Panc1 (cell line): Measurements from ENCODE around the gene ZSWIM3.

Experiments
- CTCF ChIP-seq: fragments of 450-650 bp; IDR thresholded peaks from 2 replicates; pipeline ENCODE4 v1.5.1; 2017; ENCODE audit warnings: mild to moderate bottlenecking
- POLR2AphosphoS5 ChIP-seq: IDR thresholded peaks from 2 replicates; pipeline ENCODE4 v1.6.1; 2012; ENCODE audit warnings: mild to moderate bottlenecking, low read depth, low read length, moderate library complexity
- REST ChIP-seq, 2 experiments: IDR thresholded peaks; 2 replicates each; pipeline ENCODE4 v1.6.1; 2011 to 2012; ENCODE audit warnings: low read depth in 2 of 2, control low read depth in 1 of 2, low read length in 1 of 2, mild to moderate bottlenecking in 1 of 2, moderate library complexity in 1 of 2; ENCODE audit not compliant: insufficient read depth in 1 of 2

DNA sequence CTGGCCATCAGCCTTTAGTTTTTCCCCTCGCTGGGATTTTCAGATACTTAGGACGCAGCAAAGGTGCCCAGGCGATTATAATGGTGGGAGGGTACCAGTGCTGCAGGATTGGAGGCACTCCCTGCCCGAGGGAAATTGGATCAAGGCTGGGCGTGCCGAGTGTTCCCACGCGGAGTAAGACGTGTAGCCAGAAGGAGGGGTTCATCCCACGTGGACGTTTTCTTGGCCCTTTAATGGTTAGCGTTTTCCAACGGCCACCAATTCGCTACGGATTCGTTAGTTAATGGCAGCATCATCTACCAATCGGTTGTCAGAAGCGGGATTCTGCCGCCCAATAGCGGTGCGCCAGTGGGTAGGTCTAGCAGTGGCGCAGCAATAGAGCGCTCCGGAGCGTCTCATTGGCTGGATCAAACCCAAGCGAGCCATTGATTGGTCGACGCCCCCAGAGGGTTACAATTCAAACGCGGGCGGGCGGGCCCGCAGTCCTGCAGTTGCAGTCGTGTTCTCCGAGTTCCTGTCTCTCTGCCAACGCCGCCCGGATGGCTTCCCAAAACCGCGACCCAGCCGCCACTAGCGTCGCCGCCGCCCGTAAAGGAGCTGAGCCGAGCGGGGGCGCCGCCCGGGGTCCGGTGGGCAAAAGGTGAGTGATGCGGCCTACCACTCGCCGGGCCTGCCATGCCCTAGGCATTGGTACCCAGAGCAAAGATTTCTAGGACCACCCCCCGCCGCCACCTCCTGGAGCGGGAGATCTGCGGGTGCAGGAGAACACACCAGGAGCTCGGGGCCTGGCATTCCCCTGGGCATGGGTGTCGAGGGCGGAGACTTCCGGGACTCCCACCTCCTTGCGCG is 45.0 kb upstream of the ZSWIM3 start, which contains the start of gene UBE2C:
- TF ChIP-seq CTCF (no peak), REST (IDR thresholded peaks at IDR 0.05; ENCODE audit: insufficient read depth in 1 of 2, low read depth in 2 of 2, low read length in 1 of 2) (no peak), POLR2AphosphoS5 (peak; percentile 73)
